ENCODE data around the gene YDJC. TPM values are rescaled to one million over a fixed set of nuclear protein-coding genes. Genes with fewer than 3 reads are reported as not detected.

The YDJC gene
- total and polyA plus RNA-seq, 9 of the 15 experiments (the other 6 are each of a cell fraction or from before 2014, with no cell fraction given), result 13.5 to 871 (median 164) TPM

- TF ChIP-seq ZNF589 (CRISPR knock-in tag; IDR thresholded peaks at IDR 0.05; ENCODE audit: low read depth) (no peak), ZNF124 (CRISPR knock-in tag; IDR thresholded peaks at IDR 0.05) (no peak), ADNP (tag; IDR thresholded peaks at IDR 0.05) (no peak), SIRT6 (IDR thresholded peaks at IDR 0.05; ENCODE audit: low read depth, low read length) (no peak), HNRNPH1 (optimal IDR thresholded peaks at IDR 0.05; ENCODE audit: low read depth, low read length) (no peak), ZNF274 (IDR thresholded peaks at IDR 0.05; ENCODE audit: borderline replicate concordance, low read depth, low read length) (no peak), ZNF280B (CRISPR knock-in tag; IDR thresholded peaks at IDR 0.05) (no peak), ZNF395 (CRISPR knock-in tag; IDR thresholded peaks at IDR 0.05) (no peak), RBM17 (IDR thresholded peaks at IDR 0.05; ENCODE audit: borderline replicate concordance, low read depth, low read length) (no peak), MAFF (IDR thresholded peaks at IDR 0.05; ENCODE audit: low read length) (no peak), ZNF232 (CRISPR knock-in tag; IDR thresholded peaks at IDR 0.05) (no peak), CHD2 (IDR thresholded peaks at IDR 0.05; ENCODE audit: low read depth, low read length) (0 out of 2 replicates have a peak, but pooled peaks have one; percentile 3), BRCA1 (IDR thresholded peaks at IDR 0.05) (no peak), BRCA1 (CRISPR knock-in tag; IDR thresholded peaks at IDR 0.05) (no peak), HNRNPLL (IDR thresholded peaks at IDR 0.05; ENCODE audit: low read depth, low read length, poor library complexity, severe bottlenecking) (no peak), BHLHE40 (IDR thresholded peaks at IDR 0.05; ENCODE audit: low read length) (no peak), PCBP2 (IDR thresholded peaks at IDR 0.05; ENCODE audit: low read depth, low read length, poor library complexity, severe bottlenecking) (no peak), MCM7 (IDR thresholded peaks at IDR 0.05) (no peak), ZNF445 (CRISPR knock-in tag; IDR thresholded peaks at IDR 0.05; ENCODE audit: low read depth) (no peak), U2AF1 (optimal IDR thresholded peaks at IDR 0.05; ENCODE audit: low read depth, low read length) (no peak), NR4A1 (CRISPR knock-in tag; IDR thresholded peaks at IDR 0.05) (0 out of 2 replicates have a peak, but pooled peaks have one; percentile 83), NR4A1 (tag; IDR thresholded peaks at IDR 0.05) (no peak), CBFA2T2 (conservative IDR thresholded peaks at IDR 0.05) (no peak), KLF13 (tag; IDR thresholded peaks at IDR 0.05; ENCODE audit: borderline replicate concordance, low read depth) (0 out of 2 replicates have a peak, but pooled peaks have one; percentile 44), DDX20 (tag; IDR thresholded peaks at IDR 0.05; ENCODE audit: low read depth) (no peak), FOXK1 (CRISPR knock-in tag; IDR thresholded peaks at IDR 0.05; ENCODE audit: borderline replicate concordance) (no peak)
Observed at GRCh38 chr22:21592422-21592821, 37.4 kb downstream of the YDJC start (continued).

All from K562 (cell line).